GM12865 (cell line): ENCODE results near the gene BEGAIN.

Source experiments
- DNase-seq: peaks from one replicate; pipeline ENCODE4 v3.0.0; 2010; ENCODE audit warnings: low read depth
- H3K4me3 ChIP-seq: 2 replicates; pipeline ENCODE4 v1.5.1; 2011; ENCODE audit warnings: mild to moderate bottlenecking, low read depth, low read length, control low read depth
- TF ChIP-seq, protein P1 (sequence below): IDR thresholded peaks from 2 replicates; pipeline ENCODE4 v1.5.1; 2011; ENCODE audit warnings: low read length, control low read depth, low read depth, inconsistent platforms; ENCODE audit not compliant: insufficient read depth; ENCODE audit errors: missing control alignments

The BEGAIN gene

GRCh38 chr14:100539003-100539660 is 48.1 kb downstream of the BEGAIN start:
- TF ChIP-seq, protein P1, sequence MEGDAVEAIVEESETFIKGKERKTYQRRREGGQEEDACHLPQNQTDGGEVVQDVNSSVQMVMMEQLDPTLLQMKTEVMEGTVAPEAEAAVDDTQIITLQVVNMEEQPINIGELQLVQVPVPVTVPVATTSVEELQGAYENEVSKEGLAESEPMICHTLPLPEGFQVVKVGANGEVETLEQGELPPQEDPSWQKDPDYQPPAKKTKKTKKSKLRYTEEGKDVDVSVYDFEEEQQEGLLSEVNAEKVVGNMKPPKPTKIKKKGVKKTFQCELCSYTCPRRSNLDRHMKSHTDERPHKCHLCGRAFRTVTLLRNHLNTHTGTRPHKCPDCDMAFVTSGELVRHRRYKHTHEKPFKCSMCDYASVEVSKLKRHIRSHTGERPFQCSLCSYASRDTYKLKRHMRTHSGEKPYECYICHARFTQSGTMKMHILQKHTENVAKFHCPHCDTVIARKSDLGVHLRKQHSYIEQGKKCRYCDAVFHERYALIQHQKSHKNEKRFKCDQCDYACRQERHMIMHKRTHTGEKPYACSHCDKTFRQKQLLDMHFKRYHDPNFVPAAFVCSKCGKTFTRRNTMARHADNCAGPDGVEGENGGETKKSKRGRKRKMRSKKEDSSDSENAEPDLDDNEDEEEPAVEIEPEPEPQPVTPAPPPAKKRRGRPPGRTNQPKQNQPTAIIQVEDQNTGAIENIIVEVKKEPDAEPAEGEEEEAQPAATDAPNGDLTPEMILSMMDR: no peak
- no peak for DNase-seq
- H3K4me3 ChIP-seq: no peak overlapping the region

- TF ChIP-seq, protein P1: no peak
- H3K4me3 ChIP-seq: no peak overlapping the region
- DNase-seq: no peak
These were observed 48.7 kb downstream of the BEGAIN start for GRCh38 chr14:100538351-100539002.

DNA sequence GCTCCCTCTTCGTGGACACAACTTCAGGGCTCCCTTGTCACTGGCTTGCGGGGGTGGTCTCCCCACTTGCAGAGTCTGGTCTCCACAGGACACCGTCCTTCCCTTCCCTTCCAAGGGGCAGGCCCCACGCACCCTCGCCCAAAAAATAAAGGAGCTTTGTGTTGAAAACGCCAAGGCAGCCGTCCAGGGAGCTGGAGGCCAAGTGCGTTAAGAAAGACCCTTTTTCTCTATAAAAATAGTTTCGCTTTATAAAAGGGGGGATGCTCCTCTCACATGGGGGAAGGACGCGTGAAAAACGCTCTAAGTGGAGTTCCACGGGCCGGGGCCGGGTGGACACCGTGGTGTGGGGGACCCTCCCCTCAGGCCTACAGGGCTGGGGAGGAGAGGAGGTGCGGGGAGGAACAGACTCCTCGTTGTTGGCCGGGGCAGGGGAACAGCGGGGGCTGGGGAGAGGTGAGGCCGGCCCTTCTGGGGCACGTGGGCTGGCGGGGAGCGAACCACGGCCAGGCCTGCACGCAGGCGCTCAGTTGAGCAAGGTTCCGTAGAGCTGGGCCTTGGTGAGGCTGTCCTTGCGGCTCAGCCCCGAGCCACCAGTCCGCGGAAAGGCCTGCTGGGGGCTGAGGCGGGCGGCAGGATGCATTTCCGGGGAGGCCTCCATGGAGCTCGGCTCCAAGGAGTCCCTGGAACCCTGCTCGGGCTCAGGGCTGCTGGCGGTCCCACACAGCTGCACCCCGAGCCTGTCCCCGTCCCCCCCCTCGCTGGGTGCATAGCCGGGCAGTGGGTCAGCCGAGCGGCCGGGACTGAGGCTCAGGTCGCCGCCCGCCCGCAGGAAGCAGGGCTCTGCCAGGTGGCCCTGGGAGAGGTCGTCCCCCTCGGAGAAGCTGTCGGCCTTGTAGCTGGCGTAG is 49.5 kb downstream of the BEGAIN start:
- TF ChIP-seq, protein P1: no peak
- no peak for DNase-seq
- H3K4me3 ChIP-seq: no peak overlapping the region

DNA sequence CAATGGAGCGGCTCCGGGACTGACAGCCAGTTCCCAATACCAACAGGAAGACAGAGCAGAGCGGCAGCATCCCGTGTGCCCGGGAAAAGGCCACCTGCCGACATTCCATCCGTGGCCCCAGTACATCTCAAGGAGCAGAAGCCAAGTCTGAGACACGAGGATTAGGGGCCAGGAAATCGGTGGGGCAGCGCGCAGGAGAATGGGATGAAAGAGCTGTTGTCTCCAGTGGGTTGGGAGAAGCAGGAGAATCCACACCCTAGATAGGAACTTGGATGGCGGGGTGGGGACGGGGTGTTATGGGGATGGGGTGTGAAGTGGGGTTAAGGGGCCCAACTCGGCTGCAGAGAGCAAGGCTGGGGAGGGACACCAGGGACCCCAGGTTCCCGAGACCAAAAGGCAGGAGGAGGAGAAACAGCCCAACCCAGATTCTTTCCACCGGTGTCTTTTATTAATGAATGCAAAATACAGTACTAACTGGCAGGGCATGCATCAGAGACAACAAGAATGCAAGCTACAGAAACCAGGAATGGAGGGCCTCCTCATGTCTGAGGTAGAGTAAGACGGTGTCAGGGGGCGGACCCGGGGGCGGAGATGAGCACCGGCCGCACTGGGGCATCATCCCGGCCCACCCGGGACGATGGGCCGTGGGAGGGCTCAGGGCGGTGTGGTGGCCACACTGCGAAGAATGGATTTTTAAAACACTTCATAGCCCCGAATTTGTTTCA is 50.3 kb downstream of the BEGAIN start:
- H3K4me3 ChIP-seq: no peak overlapping the region
- DNase-seq: no peak

DNA sequence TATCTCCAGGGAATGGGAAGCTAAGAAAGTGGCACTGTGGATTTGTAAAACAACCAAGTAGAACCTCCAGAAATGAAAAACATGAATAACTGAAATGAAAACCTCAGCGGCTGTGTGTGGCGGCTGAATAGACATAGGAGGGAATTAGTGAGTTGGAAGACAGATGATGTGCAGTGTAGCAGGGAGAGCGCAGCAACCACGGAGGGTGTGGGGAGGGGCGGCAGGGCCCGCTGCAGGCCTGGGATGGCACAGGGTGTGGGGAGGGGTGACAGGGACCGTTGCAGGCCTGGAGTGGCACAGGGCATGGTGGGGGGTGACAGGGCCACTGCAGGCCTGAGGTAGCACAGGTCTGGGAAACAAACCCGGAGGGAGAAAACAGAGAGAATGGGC is 51.1 kb downstream of the BEGAIN start:
- no peak overlapping the region for H3K4me3 ChIP-seq
- TF ChIP-seq, protein P1: no peak
- DNase-seq: no peak

More for the DNA sequence above, 50.3 kb downstream of the BEGAIN start:
- TF ChIP-seq, protein P1: no peak

- DNase-seq: no peak
- TF ChIP-seq, protein P1: no peak
- H3K4me3 ChIP-seq: no peak overlapping the region
These were observed 51.7 kb downstream of the BEGAIN start for GRCh38 chr14:100535287-100536120.
